Inferior parietal cortex (tissue), 1 donor: Measurements from ENCODE around the gene N4BP2.

Source experiments
- DNase-seq: peaks from one replicate; pipeline ENCODE4 v3.0.0-alpha.2; 2016; ENCODE audit errors: extremely low spot score

Gene N4BP2

DNA sequence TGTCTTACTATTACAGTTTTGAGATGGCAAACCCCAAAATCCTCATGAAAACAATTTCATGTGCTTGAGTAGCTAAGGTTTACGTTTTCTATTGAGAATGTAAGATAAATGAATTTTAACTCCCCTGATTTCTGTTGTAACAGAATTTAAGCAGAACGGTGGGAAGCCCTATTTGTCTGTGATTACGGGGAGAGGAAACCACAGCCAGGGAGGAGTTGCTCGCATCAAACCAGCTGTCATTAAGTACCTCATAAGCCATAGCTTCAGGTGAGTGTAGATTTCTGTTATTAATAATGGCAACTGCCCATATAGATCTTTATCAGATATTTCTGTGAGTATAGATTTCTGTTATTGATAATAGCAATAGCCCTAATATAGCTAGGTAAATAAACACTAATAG is 96.0 kb downstream of the N4BP2 start:
- DNase-seq, result no peak

DNA sequence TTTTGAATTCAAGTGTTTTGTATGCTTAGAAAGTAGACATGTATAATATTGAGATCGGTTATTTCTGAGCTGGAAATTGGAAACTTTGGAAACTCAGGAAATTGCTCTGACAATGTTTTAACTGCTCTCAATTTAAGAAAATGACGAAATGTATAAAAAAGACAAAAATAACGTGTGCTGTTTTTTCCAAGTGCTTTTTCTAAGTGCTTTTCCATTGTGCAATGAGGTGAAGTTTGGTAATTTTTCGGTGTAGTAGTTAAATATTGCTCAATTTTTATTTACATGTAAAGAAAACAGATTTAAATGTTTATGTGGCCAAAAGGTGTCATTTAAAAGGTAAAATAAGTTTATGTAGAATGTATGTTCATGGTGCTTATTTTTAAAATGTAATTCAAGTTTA is 100.8 kb downstream of the N4BP2 start:
- no peak for DNase-seq

DNA sequence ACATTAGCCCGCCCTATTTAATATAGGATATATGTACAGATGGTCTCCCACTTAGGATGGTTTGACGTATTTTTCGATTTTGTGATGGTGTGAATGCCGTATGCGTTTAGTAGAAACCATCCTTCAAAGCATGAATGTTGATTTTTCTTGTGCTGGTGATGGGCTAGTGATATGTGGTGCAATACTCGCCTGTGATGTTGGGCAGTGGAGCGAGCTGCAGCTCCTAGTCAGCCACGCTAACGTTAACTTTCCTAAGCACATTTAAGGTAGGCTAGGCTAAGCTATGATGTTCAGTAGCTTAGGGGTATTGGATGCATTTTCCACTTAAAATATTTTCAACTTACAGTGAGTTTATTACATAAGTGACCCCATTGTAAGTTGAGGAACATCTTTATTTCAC is 103.6 kb downstream of the N4BP2 start:
- no peak for DNase-seq

DNA sequence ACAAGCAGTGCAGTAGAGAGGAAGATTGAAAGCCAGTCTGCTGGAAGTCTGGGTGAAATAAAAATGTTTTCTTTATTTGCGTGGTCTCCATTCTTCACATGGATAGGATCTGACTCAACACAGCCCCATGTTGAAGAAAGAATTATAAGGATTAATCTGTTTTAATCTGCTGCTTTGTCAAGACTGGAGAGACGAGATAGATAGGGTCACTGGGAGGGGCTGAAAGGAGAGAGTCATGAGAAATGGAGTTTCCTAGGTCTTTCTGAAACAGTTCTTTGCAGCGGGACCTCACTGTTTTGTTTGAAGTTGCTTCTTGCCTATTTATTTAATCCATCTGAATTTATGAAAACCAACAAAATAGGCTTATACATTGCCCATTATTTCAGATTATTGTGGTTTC is 107.8 kb downstream of the N4BP2 start:
- no peak for DNase-seq

DNA sequence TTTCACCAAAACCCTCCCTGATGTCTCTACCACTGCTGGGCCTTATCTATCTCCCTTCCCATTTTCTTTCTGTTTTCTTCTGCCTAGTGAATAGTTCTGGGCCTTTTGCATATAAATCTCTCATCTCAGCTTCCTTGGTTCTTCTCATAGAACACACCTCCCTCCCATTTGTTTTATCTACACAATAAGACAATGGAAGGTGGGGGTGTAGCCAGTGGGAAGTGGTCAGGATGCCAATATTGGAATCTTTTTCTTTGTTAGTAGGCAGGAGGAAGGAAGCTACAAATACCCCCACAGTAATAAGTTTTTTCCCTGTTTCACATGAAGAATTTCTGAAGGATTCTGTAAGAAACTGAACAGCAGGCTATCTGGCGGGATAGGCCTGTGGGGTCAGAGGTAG is 109.3 kb downstream of the N4BP2 start:
- no peak for DNase-seq

DNA sequence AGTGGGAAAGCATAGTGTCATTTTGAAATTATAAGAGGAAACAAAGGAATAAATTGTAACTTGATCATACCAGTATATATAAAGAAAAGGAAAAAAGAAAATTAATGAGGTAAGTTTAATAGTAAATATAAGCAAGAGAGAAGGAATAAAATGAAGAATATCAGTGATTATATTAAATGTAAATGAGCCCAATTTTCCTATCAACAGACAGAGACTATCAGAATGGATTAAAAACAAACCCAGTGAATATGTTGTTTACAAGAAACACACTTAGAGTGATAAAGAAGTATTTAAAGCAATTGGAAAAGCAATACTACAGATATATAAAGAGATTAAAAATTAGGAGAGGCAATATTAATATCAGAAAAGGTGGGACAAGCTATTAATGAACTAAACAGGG is 111.4 kb downstream of the N4BP2 start:
- no peak for DNase-seq

DNA sequence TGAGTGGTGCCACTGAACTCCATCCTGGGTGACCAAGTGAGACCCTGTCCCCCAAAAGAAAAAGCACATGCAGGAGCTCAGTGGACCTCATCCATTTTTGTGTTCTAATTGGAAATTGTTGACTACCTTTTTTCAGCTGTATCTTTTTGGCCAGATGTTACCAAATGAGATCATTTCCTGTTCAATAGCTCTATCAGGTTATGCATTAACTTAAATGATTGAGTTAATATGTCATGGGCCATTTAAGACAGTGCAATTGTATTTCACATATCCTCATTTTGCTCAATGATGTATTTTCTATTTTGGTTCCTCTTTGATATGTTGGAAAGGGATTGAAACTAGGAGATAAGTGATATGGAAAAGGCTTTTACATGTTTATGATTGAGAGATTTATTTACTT is 113.9 kb downstream of the N4BP2 start:
- DNase-seq, result no peak

DNA sequence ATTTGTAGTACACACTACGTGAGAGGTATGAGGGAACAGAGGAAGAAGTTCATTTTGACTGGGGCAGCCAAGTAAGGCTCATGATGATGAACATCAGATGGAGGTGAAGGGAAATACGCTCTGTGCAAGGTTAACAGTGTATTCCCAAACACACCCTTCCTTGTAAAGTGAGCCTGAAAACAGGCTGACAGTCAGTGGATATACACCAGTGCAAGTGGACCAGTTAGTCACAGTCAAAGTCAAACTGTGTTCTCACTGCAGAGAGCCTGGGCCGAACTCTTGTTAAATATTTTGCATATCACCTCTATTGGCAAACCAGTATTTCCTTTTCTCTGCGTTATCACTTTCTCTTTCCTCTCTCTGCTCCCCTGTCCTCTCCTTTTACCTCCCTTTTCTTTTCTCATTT is 116.8 kb downstream of the N4BP2 start:
- DNase-seq, result no peak

DNA sequence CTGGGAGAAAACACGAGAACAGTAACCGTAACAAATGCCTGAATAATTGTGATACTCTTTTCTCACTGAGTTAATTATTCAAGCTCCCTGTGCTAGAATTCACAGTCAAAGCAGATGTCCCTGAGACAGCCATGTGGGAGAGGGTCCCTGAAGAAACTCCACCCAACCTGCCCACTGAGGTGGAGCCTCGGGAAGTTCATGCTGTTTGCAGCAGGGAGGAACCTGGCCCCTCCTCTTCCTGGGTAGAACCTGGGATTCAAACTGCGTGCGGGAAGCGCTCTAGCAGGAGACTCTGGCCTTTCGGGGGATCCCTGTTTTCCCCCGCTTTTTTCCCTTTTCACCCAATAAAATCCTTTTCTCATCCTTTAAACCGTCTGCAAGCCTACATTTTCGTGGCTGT is 120.0 kb downstream of the N4BP2 start:
- no peak for DNase-seq

DNA sequence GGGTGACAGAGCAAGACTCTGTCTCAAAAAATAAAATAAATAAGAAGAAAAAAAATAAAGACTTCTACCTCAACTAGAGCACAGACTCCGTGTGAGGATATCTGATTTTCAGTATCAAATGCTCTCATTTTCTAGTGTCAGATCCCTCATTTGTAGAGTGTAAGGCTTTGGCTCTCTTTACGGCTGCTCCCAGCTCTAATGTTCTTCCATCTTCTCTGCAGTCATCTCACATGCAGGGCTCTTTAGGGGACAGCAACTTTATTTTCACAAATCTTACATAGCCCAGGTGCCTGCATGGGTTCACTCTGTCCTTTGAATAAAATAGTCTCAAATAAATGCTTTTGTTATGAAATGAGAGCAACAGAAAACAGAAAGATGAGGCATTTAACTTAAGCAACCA is 120.9 kb downstream of the N4BP2 start:
- no peak for DNase-seq

DNA sequence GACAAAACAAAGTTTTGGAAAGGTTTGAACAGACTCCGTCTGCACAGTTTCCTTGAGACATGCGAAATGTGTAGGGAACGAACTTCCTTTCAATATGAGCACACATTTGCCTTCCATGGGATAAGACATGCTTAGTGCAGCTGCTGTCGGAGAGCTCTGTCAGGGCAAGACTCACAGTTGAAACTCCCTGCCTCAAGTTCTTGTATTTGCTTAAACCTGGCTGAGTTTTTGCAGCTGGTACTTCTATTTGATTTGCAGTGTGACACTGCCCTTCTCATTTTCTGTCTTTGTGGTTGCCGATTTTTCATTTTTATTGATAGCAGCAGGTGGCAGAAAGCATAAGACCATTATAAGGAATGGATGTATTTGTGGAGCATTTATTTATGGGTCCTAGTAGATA is 122.0 kb downstream of the N4BP2 start:
- DNase-seq, result no peak

DNA sequence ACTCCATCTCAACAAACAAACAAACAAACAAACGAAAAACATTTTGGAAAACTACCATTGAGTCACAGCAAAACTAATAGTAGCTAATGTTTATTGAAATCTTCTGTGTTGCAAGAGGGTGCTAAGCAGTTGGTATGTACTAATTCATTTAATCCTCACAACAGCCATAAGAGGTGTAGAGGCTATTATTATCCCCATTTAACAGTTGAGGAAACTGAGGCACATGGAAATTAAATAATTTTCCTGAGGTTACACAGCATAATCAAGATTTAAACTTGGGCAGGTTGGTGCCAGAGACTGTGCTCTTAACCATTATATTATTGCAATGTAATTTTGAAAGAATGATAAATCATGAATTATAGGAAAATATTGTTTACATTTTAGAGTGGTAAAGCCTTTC is 122.7 kb downstream of the N4BP2 start:
- no peak for DNase-seq

DNA sequence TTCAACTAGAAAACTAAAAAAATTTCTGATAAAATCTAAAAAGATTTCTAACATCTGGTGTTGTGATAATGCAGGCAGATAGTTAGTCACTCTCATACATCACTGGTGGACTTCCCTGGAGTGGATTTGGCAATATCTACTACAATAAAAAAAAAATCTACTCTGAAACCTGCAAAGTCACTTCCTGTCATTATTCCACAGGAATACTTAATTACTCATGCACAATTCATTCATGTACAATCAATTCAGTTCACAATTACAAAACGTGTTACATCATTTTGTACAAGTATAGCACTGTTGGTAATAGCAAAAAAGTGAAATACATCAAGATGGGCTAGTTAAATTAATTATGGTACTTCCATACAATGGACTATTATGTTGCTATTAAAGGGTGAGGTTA is 123.7 kb downstream of the N4BP2 start:
- no peak for DNase-seq

DNA sequence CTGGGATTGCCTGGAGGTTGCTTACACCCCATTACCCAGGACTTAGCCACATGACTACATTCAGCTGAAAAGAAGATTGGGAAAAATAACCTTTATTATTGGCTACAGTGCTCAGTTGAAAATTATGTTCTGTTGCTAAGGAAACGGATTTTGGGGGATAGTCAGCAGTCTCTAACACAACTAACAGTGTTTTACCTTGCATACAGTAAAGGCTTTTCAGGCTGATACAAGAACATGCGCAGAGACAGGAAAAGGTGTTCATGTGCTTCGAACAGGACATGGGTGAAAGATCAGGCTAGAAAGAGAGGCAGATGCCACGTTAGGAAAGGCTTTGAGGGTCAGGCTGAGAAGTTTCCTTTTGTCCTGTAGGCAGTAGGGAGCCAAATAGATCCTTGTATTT is 125.4 kb downstream of the N4BP2 start:
- no peak for DNase-seq

DNA sequence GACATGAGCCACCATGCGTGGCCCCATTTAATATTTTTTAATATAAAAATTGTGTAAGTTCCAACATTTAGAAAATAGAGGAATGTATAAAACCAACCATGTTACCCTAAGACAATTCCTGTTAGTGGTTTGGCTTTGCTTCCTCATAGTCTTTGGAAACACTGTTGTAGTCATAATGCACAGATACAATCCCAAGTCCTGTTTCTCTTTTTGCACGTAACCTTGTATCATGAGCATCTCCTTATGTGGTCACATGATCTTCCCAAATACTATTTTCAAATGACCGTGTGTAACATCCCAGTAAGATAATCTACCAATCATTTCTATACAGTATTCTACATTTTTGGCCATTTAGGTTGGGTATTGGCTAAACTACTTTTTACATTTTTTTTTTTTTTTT is 126.3 kb downstream of the N4BP2 start:
- no peak for DNase-seq

DNA sequence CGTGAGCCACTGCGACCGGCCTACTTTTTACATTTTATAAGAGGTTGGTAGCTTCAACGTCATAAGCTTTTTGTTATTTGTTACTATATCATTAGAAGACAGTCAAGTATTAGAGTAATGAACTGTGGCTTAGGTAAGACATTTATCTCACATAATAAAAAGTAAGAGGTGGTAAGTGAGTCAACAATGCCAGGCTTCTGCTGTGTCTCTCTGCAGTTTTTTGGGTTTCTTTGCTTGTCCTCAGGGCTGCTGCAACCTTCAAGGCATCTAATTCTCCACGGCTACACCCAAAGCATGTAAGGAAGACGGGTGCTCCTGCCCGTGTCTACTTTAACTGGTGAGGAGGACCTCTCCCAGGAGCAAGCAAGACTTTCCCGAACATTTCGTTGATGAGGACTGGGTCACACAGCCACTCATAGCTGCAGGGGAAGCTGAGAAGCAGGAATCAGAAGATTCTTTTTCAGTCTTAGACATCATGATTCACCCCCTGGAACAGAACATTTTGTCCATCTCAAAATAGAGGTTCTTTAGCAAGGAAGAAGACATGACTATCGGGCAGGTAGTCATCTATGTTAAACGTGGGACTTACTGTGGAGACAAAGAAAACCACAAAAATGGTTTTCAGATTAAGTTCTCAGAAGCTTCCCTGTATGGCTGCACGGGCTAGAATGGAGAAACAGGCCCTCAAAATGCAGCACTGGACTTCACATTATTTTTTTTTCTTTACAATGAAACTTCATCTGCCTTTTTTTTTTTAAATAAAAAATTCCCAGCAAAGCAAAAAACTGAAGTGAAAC is 127.2 kb downstream of the N4BP2 start:
- DNase-seq, result no peak

DNA sequence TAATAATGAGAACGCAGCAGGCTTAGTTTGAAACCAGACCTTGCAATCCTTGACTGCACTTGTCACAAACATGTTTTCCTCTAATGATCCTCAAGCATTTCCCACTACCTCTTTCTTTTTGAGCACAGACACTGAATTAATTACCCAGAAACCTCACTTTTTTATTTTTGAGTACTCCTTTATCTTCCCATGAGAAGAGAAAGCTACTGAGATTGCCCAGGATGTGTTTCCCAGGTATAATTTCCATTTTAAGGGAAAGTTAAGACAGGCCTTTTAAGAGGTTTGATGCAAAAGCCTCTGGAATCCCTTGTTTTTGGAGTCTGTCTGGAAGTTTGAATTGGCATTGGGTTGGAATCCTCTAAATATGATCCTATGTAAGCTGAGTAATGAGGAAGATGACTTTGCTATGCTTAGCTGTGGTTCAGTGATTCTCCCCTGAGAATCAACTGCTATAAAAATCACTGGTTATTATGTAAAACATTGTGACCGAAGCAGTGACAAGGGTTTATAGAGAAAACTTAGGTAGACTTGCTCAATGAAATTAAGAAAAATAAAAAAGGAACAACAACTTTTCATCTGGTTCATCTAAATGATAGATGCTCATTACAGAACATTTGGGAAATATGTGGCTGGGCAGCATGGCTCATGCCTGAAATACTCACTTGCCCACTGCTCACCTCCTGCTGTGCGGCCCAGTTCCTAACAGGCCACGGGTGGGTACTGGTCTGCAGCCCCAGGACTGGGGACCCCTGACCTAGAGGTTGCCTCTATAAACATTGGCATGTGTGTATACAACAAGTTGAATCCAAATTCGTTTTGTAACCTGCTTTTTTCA is 129.4 kb downstream of the N4BP2 start:
- no peak for DNase-seq

DNA sequence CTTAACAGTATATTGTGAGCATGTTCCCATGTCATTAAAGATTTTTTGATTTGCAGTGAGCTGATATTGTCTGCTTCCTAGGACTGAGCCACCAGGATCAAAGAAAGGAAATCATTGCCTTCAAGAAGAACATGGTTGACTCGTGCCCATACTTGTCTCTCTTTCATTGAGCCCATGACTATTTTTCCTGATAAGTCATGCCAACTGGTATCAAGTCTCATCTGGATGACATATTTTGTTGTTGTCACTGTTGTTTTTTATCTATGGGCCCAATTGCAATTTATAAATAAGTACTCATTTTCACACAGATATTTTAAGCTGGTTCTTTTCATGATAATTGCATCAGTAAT is 130.0 kb downstream of the N4BP2 start:
- DNase-seq, result no peak

DNA sequence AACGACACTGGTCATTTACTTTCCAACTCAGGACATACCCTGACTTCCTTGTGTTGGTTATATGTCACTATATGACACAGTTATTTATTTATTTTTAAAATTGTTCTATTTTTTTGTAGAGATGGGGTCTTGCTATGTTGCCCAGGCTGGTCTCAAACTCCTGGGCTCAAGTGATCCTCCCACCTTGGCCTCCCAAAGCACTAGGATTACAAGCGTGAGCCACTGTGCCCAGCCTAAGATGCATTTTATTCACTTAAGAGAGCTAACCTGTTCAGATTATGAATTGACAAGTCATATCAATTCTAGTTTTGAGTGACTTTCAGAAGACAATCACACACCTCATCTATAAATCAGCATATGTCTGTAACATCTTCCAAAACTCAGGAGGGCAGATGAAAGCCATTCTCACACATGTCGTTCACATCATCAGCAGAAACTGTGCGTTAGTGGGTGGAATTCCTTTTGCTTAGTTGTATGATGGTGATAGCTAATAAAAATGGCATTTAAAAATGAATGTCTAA is 130.8 kb downstream of the N4BP2 start:
- no peak for DNase-seq

DNA sequence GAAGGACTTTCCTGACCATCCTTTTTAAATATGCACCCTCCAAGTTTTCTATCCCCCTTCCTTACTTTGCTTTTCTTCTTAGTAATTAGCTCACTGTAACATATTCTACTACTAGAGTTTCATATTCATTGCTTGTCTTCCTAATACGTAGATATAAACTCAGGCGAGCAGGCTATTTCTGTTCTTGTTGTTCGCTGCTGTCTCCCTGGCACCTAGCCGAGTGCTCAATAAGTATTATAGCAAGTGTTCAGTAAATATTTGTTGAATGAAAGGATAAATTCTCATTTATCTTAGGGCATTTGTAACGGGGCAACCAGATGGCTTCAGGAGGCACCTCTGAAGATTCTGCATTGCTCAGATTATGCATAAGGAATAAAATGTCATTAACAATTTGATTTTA is 133.4 kb downstream of the N4BP2 start:
- no peak for DNase-seq

DNA sequence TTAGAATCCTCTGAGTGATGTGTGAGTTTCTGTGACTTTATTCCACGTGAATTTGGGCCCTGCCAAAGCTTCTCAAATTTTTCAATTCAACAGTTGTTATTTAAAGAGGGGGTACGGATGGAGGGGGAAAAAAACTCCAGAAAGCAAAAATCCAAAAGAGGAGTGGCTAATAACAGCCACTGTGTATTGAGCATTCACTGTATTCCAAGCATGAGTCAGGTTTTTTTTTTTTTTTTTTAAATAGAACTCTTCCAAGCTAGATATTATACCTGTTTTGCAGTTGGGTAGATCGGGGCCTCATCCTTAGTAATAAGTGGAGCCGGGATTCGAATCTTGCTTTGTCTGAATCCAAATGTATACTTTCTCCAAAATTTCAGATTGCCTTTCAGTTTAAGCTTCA is 133.8 kb downstream of the N4BP2 start:
- DNase-seq, result no peak

DNA sequence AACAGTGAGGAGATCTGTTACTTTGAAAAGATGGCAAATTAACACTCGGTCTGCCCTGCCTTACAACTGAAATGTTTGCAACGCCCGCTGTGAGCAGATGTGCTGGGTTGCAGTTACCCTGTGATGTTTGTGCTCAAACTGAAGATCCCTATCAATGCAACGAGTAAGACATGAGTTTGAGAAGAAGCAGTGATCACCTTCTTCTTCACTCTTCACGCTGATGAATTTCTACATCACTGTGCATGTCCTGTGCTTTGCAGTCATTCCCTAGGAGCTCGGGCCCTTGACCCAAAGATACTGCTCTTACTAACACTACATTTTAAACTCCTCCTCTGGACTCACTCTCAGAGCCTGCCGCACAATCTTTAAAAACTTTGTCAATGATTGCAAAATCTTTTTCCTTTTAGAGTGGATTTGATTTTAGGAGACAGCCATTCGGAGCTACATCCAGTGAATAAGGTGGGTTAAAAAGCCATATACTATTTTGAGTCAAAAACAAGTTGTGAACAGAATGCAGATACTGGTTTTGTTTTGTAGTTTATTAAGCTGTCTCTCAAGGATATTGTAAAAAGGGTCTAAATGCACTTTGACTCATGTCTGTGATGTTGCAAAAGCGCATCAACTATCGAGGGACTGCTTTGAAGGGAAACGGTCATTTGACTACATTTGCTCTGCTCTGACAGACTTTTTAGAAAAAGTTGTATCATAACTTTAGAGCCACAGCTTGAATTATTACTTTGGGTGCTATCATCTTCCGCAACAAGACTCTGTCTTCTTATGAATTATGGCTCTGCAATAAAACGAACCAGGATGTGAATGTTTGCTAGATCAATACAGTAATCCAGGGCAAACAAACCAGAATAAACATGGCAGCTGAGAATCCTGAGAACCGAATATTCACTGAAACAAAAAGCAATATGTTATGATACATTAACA is 134.5 kb downstream of the N4BP2 start:
- no peak for DNase-seq
